ELF-1 (cell line): Measurements from ENCODE around the gene UACA.
A peak's percentile ranks its signal among the peaks of the same experiment; 100 is the strongest.

Experiments used
- DNase-seq: peaks from one replicate; pipeline ENCODE4 v3.0.0-alpha.2; 2016; ENCODE audit warnings: low read depth, low spot score

UACA gene

GRCh38 chr15:70707686-70708300, 55.6 kb downstream of the UACA start:
- DNase-seq: no peak

GRCh38 chr15:70704731-70705130, 58.6 kb downstream of the UACA start:
- DNase-seq: no peak

- DNase-seq: no peak
Observed at GRCh38 chr15:70704166-70704565, 59.2 kb downstream of the UACA start.

- no peak for DNase-seq
Observed at GRCh38 chr15:70703096-70703878, 60.1 kb downstream of the UACA start.

- no peak for DNase-seq
Observed at GRCh38 chr15:70702584-70702983, 60.8 kb downstream of the UACA start.

- DNase-seq: no peak
Observed at GRCh38 chr15:70701891-70702568, 61.3 kb downstream of the UACA start.

- no peak for DNase-seq
Observed at GRCh38 chr15:70701171-70701570, 62.2 kb downstream of the UACA start.

- DNase-seq: no peak
Observed at GRCh38 chr15:70699890-70700289, 63.5 kb downstream of the UACA start.

- no peak for DNase-seq
Observed at GRCh38 chr15:70698836-70699390, 64.4 kb downstream of the UACA start.

GRCh38 chr15:70698426-70698825, 64.9 kb downstream of the UACA start:
- no peak for DNase-seq

GRCh38 chr15:70690491-70691276, 72.7 kb downstream of the UACA start:
- no peak for DNase-seq

- DNase-seq: no peak
Observed at GRCh38 chr15:70690021-70690420, 73.3 kb downstream of the UACA start.

GRCh38 chr15:70687482-70687881, 75.9 kb downstream of the UACA start:
- no peak for DNase-seq

- no peak for DNase-seq
Observed at GRCh38 chr15:70680817-70681216, 82.5 kb downstream of the UACA start.

GRCh38 chr15:70679919-70680231, 83.5 kb downstream of the UACA start:
- DNase-seq: no peak

- no peak for DNase-seq
Observed at GRCh38 chr15:70672081-70672480, 91.3 kb downstream of the UACA start.

- no peak for DNase-seq
Observed at GRCh38 chr15:70670680-70671079, 92.7 kb downstream of the UACA start.

- peak; percentile 37 for DNase-seq
Observed at GRCh38 chr15:70669966-70670658, 93.2 kb downstream of the UACA start.

GRCh38 chr15:70669006-70669602, 94.3 kb downstream of the UACA start:
- no peak for DNase-seq

- no peak for DNase-seq
Observed at GRCh38 chr15:70665599-70665998, 97.8 kb downstream of the UACA start.

GRCh38 chr15:70664494-70664893, 98.9 kb downstream of the UACA start:
- DNase-seq: no peak
